Measurements from ENCODE around the gene UPB1.

Gene UPB1

GRCh38 chr22:24553597-24554312 lies 58.6 kb downstream of the UPB1 start:
- no peak for TF ChIP-seq FOXM1 (IDR thresholded peaks at IDR 0.05; ENCODE audit: borderline replicate concordance, low read depth)
- TF ChIP-seq MAX (IDR thresholded peaks at IDR 0.05): no peak
- TF ChIP-seq CREB1 (IDR thresholded peaks at IDR 0.05; ENCODE audit: low read depth): no peak
- TF ChIP-seq REST (IDR thresholded peaks at IDR 0.05; ENCODE audit: low read depth): no peak
- TF ChIP-seq EGR1 (IDR thresholded peaks at IDR 0.05): no peak

GRCh38 chr22:24554313-24555164 lies 59.4 kb downstream of the UPB1 start, which contains the start of gene GUCD1:
Gene GUCD1, minus strand, starts transcription at chr22:24555138. Its CDS starts 147 bp downstream, at chr22:24554991.
- TF ChIP-seq NFIC (IDR thresholded peaks at IDR 0.05): no peak
- TF ChIP-seq MAX (IDR thresholded peaks at IDR 0.05): peak; percentile 41; the same call in 1 of the 2 replicates
- 0 out of 2 replicates have a peak, but pooled peaks have one; percentile 41 for TF ChIP-seq YY1 (IDR thresholded peaks at IDR 0.05; ENCODE audit: low read depth)
- TF ChIP-seq TEAD4 (IDR thresholded peaks at IDR 0.05): no peak
- peak; percentile 29; the same call in 1 of the 2 replicates for TF ChIP-seq TAF1 (IDR thresholded peaks at IDR 0.05; ENCODE audit: low read depth)

- TF ChIP-seq RAD21 (IDR thresholded peaks at IDR 0.05; ENCODE audit: low read depth) (no peak), USF1 (IDR thresholded peaks at IDR 0.05) (peak; percentile 55; the same call in 1 of the 2 replicates), MAX (IDR thresholded peaks at IDR 0.05) (peak; percentile 91), TAF1 (IDR thresholded peaks at IDR 0.05; ENCODE audit: low read depth) (peak; percentile 93), EP300 (IDR thresholded peaks at IDR 0.05; ENCODE audit: borderline replicate concordance) (peak; percentile 44; the same call in 1 of the 2 replicates), YY1 (IDR thresholded peaks at IDR 0.05; ENCODE audit: low read depth) (peak; percentile 93), ZBTB7A (IDR thresholded peaks at IDR 0.05; ENCODE audit: low read depth) (no peak), FOXM1 (IDR thresholded peaks at IDR 0.05; ENCODE audit: borderline replicate concordance, low read depth) (peak; percentile 41; the same call in 1 of the 2 replicates), TCF12 (IDR thresholded peaks at IDR 0.05; ENCODE audit: low read depth) (peak; percentile 83), REST (IDR thresholded peaks at IDR 0.05; ENCODE audit: low read depth) (0 out of 2 replicates have a peak, but pooled peaks have one; percentile 14), EGR1 (IDR thresholded peaks at IDR 0.05) (peak; percentile 84), NFIC (IDR thresholded peaks at IDR 0.05) (peak; percentile 84), CREB1 (IDR thresholded peaks at IDR 0.05; ENCODE audit: low read depth) (peak; percentile 60), TEAD4 (IDR thresholded peaks at IDR 0.05) (peak; percentile 60; the same call in 1 of the 2 replicates), CEBPB (IDR thresholded peaks at IDR 0.05) (no peak)
These were observed 60.3 kb downstream of the UPB1 start, which contains the start of gene SNRPD3 for GRCh38 chr22:24555165-24556039. Gene SNRPD3, plus strand, starts transcription at chr22:24555999. Its CDS starts 1,676 bp downstream, at chr22:24557675.

GRCh38 chr22:24559471-24559870 lies 64.3 kb downstream of the UPB1 start:
- TF ChIP-seq NFIC (IDR thresholded peaks at IDR 0.05) (no peak), MAX (IDR thresholded peaks at IDR 0.05) (no peak), EGR1 (IDR thresholded peaks at IDR 0.05) (no peak), TAF1 (IDR thresholded peaks at IDR 0.05; ENCODE audit: low read depth) (no peak)

GRCh38 chr22:24563246-24563645 lies 68.1 kb downstream of the UPB1 start:
- TF ChIP-seq ZBTB7A (IDR thresholded peaks at IDR 0.05; ENCODE audit: low read depth) (no peak), NFIC (IDR thresholded peaks at IDR 0.05) (no peak), EP300 (IDR thresholded peaks at IDR 0.05; ENCODE audit: borderline replicate concordance) (no peak), TAF1 (IDR thresholded peaks at IDR 0.05; ENCODE audit: low read depth) (no peak)

All from Ishikawa (cell line).